ENCODE results near the gene HK2. TPM values are rescaled to one million over a fixed set of nuclear protein-coding genes. Genes with fewer than 3 reads are reported as not detected.
"Not testable (repeated sequence)": the region's sequence is repeated elsewhere in the genome, so short reads cannot be mapped to it uniquely, and the experiment has no call there.

The HK2 gene
- 6.6 TPM for polyA plus RNA-seq (ENCODE audit: insufficient read length)

DNA sequence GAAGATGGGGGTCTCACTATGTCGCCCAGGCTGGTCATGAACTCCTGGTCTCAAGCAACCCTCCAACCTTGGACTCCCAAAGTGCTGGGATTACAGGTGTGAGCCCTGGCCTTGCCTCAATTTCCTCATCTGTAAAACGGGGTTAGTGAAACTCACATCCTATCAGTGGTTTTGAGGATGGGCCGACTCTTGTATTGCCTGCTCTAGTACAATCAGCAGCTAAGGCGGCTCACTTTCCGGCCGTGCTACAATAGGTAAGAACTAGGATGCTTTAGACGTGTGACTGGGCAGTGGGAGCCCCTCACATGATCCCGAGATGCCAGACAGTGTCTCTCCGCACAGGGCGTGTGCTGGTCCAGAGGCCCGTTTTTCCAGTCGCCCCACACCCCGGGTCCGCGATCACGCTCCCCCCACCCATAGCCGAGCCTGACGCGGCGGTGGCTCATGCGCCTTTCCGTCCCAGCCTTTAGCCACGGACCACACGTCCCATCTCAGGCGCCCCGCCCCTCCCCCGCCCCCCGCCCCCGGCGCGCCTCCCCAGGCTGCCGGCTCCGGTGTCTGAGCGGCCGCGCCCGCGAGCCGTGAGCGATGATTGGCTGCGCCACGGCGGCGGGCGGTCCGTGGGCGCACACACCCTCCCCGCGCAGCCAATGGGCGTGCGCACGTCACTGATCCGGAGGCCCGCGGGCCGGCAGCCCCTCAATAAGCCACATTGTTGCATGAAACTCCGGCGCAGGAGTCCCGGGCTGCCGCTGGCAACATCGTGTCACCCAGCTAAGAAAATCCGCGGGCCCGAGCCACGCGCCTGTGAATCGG lies at the start of gene HK2:
HK2 (plus strand) TSS at position 710 of the 816 bp plus-strand sequence. CDS start 454 bp downstream, outside the sequence.
- DNase-seq (ENCODE audit: low read depth): peak; percentile 68

- DNase-seq (ENCODE audit: low read depth): no peak
Observed at GRCh38 chr2:74789271-74789670, 44.7 kb upstream of the HK2 start.

DNA sequence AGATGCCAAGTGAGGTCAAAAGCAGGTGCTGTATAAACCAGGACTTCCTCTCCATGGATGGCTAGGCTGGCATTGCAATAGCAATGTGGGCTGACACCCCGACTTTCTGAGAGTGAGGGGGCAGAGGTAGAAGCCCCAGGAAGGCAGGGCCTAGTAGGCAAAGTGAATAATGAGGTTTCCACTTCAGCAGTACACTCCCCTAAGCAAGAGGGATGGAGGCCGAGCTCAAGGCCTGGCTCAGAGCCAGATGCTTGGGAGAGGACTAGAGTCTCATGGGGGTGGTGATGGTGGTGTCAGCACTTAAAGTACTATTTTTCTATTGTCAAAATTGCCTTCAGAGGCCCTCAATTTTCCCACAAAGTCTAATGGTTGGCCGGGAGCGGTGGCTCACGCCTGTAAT lies 41.6 kb upstream of the HK2 start:
- DNase-seq (ENCODE audit: low read depth): no peak

DNA sequence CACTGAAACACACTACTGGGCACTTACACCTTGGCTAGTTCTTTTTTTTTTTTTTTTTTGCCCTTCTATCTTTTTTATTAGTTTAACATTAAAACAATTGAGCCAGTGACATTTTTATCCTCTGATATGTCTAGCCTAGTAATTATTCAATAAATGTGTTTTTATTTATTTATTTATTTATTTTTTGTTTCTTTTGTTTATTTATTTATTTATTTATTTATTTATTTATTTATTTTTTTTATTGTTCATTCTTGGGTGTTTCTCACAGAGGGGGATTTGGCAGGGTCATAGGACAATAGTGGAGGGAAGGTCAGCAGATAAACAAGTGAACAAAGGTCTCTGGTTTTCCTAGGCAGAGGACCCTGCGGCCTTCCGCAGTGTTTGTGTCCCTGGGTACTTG lies 39.0 kb upstream of the HK2 start:
- not testable (repeated sequence) for DNase-seq (ENCODE audit: low read depth)

GRCh38 chr2:74806355-74806839 lies 27.5 kb upstream of the HK2 start:
- DNase-seq (ENCODE audit: low read depth): no peak

- no peak for DNase-seq (ENCODE audit: low read depth)
Observed at GRCh38 chr2:74806920-74807319, 27.0 kb upstream of the HK2 start.

GRCh38 chr2:74812787-74813590 lies 20.9 kb upstream of the HK2 start:
- DNase-seq (ENCODE audit: low read depth): no peak

DNA sequence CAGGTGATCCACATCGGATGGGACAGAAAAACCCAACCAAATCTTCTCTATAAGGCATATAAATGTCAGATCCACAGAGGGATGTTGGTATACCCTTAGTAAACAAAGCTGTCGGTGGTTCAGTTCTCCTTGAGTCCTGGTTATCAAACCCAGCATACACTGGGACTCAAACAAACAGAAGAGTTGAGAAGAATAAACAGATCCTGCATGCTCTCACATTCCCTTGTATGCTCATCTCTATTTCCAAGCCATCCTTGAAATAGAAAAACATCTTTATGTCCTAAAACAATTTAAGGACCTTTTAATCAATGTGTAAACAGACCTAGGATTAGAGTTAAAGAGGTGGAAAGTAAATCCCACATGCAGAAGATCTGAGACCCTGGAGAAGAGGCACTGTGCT lies 19.8 kb upstream of the HK2 start:
- no peak for DNase-seq (ENCODE audit: low read depth)

- no peak for DNase-seq (ENCODE audit: low read depth)
Observed at GRCh38 chr2:74815941-74816340, 18.0 kb upstream of the HK2 start.

DNA sequence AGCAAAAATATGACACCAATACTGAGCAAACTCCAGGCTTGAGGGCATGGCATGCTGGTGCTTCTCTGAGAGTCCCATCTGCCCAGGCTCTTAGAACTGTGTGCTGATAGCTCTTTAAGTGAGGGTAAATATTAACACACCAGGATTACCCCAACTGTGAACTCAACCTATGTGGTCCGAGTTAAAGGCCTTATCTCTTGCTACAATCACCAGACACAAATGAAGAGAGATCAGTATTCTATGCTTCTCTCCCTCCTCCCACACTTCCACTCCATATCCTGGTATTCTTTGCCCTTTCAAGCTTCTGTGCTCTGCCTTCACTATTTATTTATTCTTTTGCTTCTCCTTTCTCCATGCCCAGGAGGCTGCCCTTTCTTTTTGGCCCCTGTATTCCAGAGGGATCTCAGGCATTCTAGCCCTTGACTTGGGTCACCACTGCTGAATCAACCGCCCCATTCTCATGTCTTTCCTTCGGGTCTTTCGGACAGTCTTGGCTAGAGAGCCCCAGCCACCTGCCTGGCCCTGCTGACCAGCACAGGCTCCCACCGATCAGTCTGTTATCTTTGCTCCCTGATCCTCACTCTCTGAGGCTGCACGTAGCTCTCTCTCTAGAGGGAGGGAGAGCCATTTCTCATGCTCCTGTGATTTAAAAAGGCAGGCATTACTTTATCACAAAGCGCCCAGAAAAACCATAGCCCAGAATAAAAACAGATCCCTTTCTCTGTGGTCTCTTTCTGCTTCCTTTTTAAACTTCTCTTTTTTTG lies 17.2 kb upstream of the HK2 start:
- no peak for DNase-seq (ENCODE audit: low read depth)

DNA sequence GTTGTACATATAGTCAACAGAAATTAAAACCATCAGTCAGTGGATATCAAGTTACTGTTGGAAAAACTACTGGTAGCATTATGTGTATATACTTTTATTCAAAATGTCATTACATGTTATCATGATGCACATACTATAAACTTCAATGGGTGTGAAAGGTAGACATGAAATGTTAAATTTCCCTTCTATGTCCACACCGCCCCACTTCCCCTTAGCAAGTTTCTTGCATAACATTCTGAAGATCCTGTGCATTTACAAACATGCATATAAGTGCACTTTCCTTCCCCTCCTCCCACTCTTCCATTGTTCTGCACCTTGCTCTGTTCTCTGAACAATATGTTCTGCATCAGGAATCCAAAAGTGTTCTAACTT lies 16.6 kb upstream of the HK2 start:
- DNase-seq (ENCODE audit: low read depth): no peak

DNA sequence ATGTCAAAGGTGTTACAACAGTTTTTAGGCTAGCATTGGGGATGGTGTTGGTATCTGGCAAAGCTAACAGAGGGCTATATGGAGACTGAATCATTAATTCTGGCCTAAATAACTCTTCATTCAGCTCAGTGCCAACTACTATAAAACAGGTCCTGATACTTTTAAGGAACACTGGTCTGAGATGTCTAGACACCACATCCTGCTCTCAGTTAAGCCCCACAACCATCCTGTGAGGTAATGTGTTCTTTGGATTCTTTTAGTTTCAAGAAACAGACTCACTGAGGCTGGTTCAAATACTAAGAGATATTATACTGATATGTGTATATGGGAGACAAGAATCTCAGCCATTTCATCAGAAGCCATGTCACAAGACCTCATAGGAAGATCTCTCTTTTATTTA lies 14.2 kb upstream of the HK2 start:
- DNase-seq (ENCODE audit: low read depth): no peak

DNA sequence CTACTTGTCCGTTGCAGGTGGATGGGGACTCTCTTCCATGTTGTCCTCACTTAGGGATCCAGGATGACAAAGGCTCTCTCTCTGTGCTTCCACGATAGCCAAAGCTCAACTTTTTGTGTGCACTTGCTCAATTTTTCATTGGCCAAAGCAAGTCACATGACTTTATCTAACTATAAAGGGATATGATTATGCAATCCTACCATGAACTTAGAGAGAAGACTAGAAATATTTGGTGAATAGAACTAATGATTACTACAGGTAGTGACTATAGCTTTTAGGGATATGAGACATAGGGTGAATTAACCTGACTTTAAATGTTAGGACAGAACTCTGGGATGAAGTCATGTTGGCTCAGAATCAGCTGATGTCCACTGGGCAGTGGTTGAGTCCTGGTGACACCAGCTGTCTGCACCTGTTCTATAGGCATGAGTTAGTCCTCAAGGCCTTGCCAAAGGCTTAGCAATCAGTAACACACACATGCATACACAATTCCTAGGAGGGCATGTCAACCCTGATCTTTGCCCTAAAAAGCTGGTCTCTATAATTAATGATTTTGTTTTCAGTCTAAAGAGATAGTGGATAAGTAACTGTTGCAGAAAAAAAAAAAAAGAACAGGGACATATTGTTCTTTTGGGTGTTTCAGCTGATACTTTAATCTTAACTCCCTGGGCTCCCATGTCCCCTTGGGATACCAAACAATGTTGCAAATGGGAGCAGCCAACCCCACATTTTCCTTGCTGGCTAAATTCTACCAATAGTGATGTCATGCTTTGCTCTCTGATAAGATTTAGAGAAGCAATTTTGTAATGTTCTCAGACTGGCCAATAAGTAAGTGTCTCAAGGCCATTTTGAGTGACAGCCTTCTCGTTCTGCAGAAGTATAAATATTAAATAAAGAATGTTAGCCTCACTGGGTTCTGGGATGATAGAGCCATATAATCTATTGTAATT lies 12.5 kb upstream of the HK2 start:
- no peak for DNase-seq (ENCODE audit: low read depth)

DNA sequence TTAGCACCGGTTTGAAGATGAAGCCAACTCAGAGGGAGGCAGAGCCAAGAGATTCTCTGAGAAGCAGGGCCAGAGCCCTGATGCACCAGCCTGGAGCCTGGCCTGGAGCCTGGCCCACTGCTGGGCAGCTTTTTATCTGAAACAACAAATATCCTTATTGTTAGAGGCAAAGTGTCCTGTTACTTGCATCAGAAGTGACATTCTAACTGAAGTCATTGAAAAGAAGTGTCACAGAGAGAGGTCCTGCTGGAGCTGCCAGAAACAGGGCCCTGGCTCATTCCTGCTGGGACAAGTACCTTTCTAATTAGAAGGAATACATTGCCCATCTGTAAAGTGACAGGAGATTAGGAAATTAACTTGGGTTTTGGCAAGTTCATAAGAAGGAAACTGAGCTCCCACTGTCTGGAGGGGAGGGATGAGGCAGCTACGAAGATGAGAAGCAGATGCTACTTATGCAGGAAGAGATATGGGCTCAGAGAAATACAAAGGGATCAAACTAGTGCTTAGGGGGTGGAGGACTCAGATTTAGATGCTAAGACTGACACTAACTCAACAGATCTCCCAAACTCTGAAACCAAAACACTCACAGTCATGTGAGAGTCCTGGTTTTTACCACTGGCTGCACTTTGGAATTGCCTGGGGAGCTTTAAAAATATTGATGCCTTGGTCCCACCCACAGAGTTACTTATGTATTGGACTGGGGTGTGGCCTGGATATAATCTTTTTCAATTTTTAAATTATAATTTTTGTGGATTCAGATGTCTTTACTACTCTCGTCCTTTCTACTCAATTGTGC lies 11.0 kb upstream of the HK2 start:
- no peak for DNase-seq (ENCODE audit: low read depth)

GRCh38 chr2:74824679-74825078 lies 9.2 kb upstream of the HK2 start:
- DNase-seq (ENCODE audit: low read depth): no peak

GRCh38 chr2:74828543-74828942 lies 5.4 kb upstream of the HK2 start:
- DNase-seq (ENCODE audit: low read depth): no peak

- no peak for DNase-seq (ENCODE audit: low read depth)
Observed at GRCh38 chr2:74831693-74832530, 2.0 kb upstream of the HK2 start.

DNA sequence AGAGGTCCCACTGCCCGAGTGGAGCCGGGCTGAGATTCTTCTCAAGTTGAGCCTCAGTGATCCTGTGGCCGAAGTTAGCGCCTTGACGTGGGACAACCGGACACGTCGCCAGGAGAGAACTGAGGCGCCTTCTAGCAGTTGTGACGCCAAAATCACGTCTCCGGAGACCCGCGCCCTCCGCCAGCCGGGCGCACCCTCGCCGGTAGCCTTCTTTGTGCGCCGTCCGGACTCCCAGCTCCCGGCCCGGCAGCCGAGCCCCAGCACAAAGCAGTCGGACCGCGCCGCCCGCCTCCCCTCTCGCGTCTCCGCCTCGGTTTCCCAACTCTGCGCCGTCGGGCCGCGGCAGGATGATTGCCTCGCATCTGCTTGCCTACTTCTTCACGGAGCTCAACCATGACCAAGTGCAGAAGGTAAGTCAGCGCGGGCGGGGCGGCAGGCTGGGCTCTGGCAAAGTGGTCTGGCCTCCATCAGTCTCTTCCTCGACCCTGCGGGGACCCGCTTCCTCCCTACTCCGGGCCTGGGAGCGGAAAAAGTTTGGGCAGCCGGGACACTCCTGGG lies 386 bp downstream of the HK2 start:
- not testable (repeated sequence) for DNase-seq (ENCODE audit: low read depth)
